ENCODE data around the gene RANBP1. TPM values are rescaled to one million over a fixed set of nuclear protein-coding genes. Genes with fewer than 3 reads are reported as not detected.

RANBP1 gene
- total RNA-seq, result 115 and 124 TPM in 2 replicates

DNA sequence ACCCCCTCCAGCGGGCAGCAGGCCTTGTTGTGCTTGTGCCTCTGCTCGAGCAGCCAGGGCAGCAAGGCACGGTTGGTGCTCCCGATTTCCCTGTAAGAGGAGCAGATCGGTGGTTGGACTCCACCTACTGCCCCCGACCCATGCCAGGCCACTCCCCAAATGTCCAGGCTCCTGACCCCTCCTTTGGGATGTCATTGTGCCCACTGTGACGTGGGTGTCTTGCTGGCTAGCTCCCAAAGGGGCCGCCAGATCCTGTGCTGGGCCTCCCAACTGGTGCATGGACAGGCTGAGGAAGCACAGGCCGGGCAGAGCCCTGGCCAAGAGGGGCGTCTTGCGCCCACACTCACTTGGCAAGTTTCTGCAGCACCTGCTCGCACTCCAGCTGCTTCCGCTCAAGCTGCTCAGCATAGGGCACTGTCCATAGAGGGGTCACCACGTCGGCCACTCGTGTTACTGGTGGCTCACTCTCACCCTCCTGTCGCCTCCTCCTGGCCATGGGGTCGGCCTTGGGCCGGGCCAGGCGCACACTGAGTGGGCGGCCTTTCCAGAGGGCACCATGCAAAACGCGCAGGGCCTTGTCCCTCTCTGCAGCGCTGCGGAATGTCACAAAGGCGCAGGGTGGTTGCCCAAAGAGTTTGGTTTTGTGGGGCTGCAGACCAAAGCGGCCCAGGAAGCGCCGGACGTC, at the start of gene RANBP1:
Gene RANBP1, plus strand, starts transcription at position 414 of the 685 bp plus-strand sequence. Its CDS starts 81 bp downstream, at position 495.

DNA sequence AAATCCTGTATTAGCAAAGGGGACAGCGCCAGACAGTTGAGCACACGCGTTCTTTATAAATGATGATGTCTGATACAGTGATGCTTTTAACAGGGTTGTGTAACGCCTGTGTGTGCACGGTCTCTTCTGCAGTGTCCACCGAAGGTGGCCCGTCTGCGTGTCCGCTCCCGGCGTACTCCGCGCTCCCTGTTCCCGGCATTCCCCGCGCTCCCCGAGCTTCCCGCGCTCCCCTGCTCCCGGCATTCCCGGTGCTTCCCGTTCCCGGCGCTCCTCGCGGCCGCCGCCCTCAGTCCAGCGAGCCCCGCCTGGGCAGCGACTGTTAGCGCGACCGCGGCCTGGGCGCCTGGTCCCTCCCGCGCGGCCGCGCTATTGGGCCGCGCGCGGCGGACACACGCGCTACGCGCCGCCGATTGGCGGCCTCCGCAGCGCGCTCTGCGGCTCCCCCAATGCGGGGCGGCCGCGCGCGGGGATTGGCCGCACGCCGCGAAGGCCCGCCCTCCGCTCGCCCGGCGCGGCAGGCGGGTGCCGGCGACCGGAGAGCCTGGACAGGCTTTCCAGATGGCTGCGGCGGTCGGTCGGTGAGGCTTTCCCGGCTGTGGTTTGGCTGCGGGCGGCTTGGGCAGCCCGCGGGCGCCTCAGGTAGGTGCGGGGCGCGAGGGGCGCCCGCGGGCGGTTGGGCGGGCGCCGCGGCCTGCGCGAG, 36.0 kb upstream of the RANBP1 start, which contains the start of gene DGCR8:
Gene DGCR8, plus strand, starts transcription at position 497 of the 700 bp plus-strand sequence. CDS start 5,723 bp downstream, outside the sequence.

DNA sequence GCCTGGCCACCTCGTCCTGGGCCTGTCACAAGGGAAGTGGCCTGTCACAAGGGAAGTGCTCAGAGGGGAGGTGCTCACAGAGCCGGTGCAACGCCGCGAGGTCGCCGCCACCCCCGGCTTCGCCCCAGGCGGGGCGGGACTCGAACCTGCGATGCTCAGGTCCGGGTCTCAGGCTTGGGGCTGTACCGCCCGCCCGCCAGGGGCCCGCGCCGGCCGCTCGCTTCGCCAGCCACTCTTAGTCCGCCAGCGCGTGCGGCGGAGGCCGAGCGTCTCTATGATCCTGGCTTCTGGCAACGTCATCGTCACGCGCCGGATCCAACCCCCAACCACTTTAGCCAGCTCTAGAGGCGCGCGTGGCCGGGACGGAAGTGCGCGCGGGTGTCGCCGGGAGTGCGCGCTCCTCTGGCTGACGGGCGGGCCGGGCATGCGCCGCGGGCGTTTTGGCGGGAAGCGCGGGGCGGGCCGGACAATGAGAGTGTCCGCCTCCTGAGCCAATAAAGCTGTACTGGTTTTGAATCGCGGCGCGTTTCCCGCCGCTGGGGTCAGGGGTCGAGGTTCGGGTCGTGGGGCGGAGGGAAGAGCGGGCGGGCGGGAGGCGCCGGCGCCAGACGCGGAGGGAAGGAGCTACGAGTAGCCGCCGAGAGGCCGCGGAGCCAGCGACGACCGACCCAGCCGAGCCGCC, 1.2 kb downstream of the RANBP1 start, which contains the start of gene TRMT2A:
Gene TRMT2A, minus strand, starts transcription at position 276 of the 682 bp plus-strand sequence. CDS start 320 bp downstream, outside the sequence.

DNA sequence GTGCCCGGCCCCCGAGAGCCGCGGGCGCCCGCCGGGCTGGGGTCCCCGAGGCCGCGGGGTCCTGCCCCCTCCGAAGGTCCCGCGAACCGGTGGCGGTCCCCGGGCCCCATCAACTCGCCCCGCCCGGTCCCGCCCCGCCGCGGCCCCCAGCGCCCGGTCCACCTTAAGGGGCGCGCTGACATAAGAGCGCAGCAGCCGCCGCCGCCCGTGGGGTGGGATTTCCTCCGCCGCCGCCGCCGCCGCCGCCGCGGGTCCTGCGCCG, 15.6 kb downstream of the RANBP1 start, which contains the start of gene ZDHHC8:
Gene ZDHHC8, plus strand, starts transcription at position 208 of the 262 bp plus-strand sequence. CDS start 144 bp downstream, outside the sequence.

DNA sequence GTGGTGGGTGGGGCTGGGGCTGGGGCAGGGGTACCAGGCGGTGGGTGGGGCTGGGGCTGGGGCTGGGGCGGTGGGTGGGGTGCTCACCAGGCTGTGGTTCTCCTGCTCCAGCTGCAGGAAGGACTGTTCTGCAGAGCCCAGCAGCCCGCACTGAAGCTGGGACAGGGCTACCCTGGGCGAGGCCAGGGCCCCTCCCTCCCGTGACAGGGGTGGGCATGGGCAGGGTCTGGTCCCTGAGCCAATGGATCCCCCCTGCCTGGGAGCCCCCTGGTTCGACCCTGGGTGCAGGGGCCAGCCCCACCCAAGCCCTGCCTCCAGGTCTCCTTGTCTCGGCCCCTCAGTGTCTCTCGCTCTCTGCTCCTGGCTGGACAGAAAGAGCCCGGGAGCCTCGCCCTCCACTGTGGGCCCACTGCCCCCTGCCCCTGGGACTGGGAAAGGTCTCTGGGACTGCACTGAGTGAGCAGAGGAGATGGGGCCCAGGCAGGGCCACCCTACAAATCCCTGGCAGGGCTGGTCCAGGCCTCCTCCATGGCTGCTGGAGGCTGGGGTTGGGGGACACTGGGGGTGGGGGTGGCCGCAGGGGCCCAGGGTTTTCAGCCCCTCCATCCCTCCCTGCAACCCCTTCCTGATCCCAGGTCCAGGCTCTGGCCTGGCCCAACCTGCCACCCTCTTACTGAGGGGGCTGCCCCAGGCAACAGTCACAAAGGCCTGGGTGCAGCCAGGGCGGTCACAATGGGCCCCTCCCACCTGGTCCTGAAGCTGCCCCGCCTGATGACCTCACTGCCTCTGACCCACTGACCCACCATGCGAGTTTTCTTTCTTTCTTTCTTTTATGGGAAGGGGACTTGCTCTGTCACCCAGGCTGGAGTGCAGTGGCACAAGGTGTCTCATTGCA, 34.7 kb downstream of the RANBP1 start, which contains the start of gene CCDC188:
Gene CCDC188, minus strand, starts transcription at position 675 of the 895 bp plus-strand sequence. Its CDS starts 69 bp downstream, at position 606.

Other genes with a start within 250 kb of the RANBP1 start
- 237 and 344 TPM in 2 replicates for gene COMT, start 174.3 kb upstream of the RANBP1 start, total RNA-seq
- gene TXNRD2, start 174.3 kb upstream of the RANBP1 start, total RNA-seq, result 18.5 and 21.9 TPM in 2 replicates
- 4.1 and 4.8 TPM in 2 replicates for gene ARVCF, start 99.3 kb upstream of the RANBP1 start, total RNA-seq
- 42.0 and 49.8 TPM in 2 replicates for gene TANGO2, start 95.0 kb upstream of the RANBP1 start, total RNA-seq
- gene DGCR8, start 35.9 kb upstream of the RANBP1 start, total RNA-seq, result 26.0 and 29.5 TPM in 2 replicates
- 34.3 and 47.9 TPM in 2 replicates for gene TRMT2A, start 1.1 kb downstream of the RANBP1 start, total RNA-seq
- gene ZDHHC8, start 15.7 kb downstream of the RANBP1 start, total RNA-seq, result 3.1 and 6.3 TPM in 2 replicates
- 0.46 and 1.3 TPM in 2 replicates for gene CCDC188, start 35.0 kb downstream of the RANBP1 start, total RNA-seq
- gene RTN4R, start 152.2 kb downstream of the RANBP1 start, total RNA-seq, result 0.14 and 0.28 TPM in 2 replicates
- 44.7 and 57.6 TPM in 2 replicates for gene DGCR6L, start 204.0 kb downstream of the RANBP1 start, total RNA-seq

Data from smooth muscle cell of bladder (primary cell).